ENCODE results near the gene SUFU.

Gene SUFU

DNA sequence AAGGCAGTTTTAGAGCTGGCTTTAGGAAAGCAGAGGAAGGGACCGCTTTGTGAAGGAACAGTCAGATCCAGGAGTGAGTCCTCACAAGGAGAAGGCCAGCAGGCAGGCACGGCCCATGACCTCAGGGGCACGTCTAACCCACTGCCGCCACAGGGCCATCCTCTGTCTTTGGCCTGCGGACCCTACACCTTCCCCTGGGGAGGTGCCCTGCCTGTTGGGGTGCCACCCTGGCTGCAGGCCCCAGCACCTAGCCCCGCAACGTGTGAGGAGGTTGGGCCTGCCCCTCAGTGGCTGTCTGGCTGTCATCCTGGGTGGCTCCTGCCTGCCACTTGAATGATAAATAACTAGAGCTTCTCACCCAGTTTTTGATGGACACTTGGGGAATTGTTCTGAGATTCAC is 109.5 kb downstream of the SUFU start:
- H3K27me3 Mint-ChIP-seq (ENCODE audit: low read depth) = no peaks in the 10 kb centered on the region

DNA sequence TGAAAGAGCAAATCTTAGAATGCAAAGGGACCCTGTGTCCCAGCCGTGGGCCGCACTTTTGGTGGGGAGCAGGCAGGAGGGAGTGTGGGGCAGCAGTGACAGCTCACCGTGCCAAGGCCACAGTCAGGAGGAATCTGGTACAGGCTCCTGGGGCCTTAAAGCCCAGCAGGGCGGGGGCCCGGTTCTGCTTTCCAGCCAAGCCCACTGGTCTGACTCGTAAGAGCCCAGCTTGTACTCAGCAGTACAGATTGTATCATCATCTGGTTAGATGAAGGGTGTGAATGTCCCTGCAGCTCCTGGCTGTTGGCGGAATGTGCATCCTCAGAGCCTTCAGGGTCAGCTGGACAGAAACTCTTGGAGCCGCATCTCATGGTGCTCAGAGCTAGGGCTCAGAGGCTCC is 110.0 kb downstream of the SUFU start:
- Mint-ChIP-seq H3K9me3 (no peaks in the 10 kb centered on the region), H3K27me3 (ENCODE audit: low read depth) (no peaks in the 10 kb centered on the region), H3K4me1 (ENCODE audit: low read depth) (peaks cover 4% of the 10 kb centered on the region), H3K36me3 (ENCODE audit: low read depth) (peaks cover 4% of the 10 kb centered on the region), H3K27ac (no peak overlapping the region), H3K4me3 (no peak overlapping the region)
- DNase-seq (ENCODE audit: low spot score) = no peak

More for the DNA sequence above, 109.5 kb downstream of the SUFU start:
- Mint-ChIP-seq H3K9me3 (no peaks in the 10 kb centered on the region), H3K4me1 (ENCODE audit: low read depth) (peaks cover 4% of the 10 kb centered on the region), H3K27ac (no peak overlapping the region), H3K36me3 (ENCODE audit: low read depth) (peaks cover 4% of the 10 kb centered on the region), H3K4me3 (no peak overlapping the region)
- no peak for DNase-seq (ENCODE audit: low spot score)

GRCh38 chr10:102614888-102615287 is 111.1 kb downstream of the SUFU start:
- no peak for DNase-seq (ENCODE audit: low spot score)
- Mint-ChIP-seq H3K4me1 (ENCODE audit: low read depth) (peaks cover 4% of the 10 kb centered on the region), H3K36me3 (ENCODE audit: low read depth) (peaks cover 4% of the 10 kb centered on the region), H3K4me3 (no peak overlapping the region), H3K27me3 (ENCODE audit: low read depth) (no peaks in the 10 kb centered on the region), H3K27ac (no peak overlapping the region), H3K9me3 (no peaks in the 10 kb centered on the region)

- peaks cover 4% of the 10 kb centered on the region for H3K4me1 Mint-ChIP-seq (ENCODE audit: low read depth)
- H3K36me3 Mint-ChIP-seq (ENCODE audit: low read depth) = peaks cover 4% of the 10 kb centered on the region
- no peak overlapping the region for H3K27ac Mint-ChIP-seq
- no peaks in the 10 kb centered on the region for H3K27me3 Mint-ChIP-seq (ENCODE audit: low read depth)
- no peak for DNase-seq (ENCODE audit: low spot score)
- no peaks in the 10 kb centered on the region for H3K9me3 Mint-ChIP-seq
- no peak overlapping the region for H3K4me3 Mint-ChIP-seq
These were observed 111.6 kb downstream of the SUFU start for GRCh38 chr10:102615361-102615760.

- Mint-ChIP-seq H3K4me1 (ENCODE audit: low read depth) (peaks cover 4% of the 10 kb centered on the region), H3K9me3 (no peaks in the 10 kb centered on the region), H3K27ac (no peak overlapping the region), H3K27me3 (ENCODE audit: low read depth) (no peaks in the 10 kb centered on the region), H3K4me3 (no peak overlapping the region), H3K36me3 (ENCODE audit: low read depth) (peaks cover 4% of the 10 kb centered on the region)
- DNase-seq (ENCODE audit: low spot score) = no peak
These were observed 112.4 kb downstream of the SUFU start for GRCh38 chr10:102616066-102616770.

DNA sequence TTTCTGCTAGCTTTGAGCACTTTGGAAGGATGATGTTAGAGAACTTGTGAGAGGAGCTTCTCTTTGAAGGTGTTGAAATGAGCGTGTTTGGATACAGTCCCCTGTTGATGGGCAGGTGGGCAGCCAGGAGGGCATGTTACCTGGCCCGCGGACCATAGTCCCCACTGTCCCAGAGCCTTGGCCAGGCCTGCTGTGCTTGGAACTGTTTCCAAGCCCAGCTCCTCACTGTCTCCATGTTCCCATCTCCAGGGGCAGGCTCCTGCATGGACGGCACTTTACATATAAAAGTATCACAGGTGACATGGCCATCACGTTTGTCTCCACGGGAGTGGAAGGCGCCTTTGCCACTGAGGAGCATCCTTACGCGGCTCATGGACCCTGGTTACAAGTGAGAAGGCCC is 113.3 kb downstream of the SUFU start:
- H3K27me3 Mint-ChIP-seq (ENCODE audit: low read depth) = no peaks in the 10 kb centered on the region

DNA sequence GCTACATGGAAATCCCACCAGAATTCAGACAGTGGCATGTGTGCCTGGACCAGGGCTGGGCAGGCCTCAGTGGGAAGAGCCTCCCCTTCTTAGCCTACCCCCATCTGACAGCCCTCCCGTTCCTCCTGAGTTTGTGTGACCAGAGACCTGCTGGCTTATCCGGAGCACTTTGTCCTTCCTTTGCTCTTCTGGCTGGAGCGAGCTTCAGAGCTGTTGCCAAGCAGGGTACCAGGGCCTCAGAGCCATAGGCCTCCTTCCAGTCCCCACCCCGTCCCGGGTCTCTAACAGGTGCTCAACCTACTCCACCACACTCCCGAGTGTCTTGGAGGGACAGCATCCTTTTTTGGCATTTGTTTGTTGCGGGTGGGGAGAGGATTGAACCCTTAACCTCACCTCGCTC is 114.0 kb downstream of the SUFU start:
- no peaks in the 10 kb centered on the region for H3K9me3 Mint-ChIP-seq
- H3K27ac Mint-ChIP-seq = no peak overlapping the region
- DNase-seq (ENCODE audit: low spot score) = no peak
- peaks cover 3% of the 10 kb centered on the region for H3K4me1 Mint-ChIP-seq (ENCODE audit: low read depth)
- no peak overlapping the region for H3K4me3 Mint-ChIP-seq
- peaks cover 4% of the 10 kb centered on the region for H3K36me3 Mint-ChIP-seq (ENCODE audit: low read depth)
- no peaks in the 10 kb centered on the region for H3K27me3 Mint-ChIP-seq (ENCODE audit: low read depth)

More for the DNA sequence above, 113.3 kb downstream of the SUFU start:
- Mint-ChIP-seq H3K36me3 (ENCODE audit: low read depth) (peaks cover 4% of the 10 kb centered on the region), H3K4me3 (no peak overlapping the region), H3K27ac (no peak overlapping the region), H3K9me3 (no peaks in the 10 kb centered on the region), H3K4me1 (ENCODE audit: low read depth) (peaks cover 4% of the 10 kb centered on the region)
- no peak for DNase-seq (ENCODE audit: low spot score)

DNA sequence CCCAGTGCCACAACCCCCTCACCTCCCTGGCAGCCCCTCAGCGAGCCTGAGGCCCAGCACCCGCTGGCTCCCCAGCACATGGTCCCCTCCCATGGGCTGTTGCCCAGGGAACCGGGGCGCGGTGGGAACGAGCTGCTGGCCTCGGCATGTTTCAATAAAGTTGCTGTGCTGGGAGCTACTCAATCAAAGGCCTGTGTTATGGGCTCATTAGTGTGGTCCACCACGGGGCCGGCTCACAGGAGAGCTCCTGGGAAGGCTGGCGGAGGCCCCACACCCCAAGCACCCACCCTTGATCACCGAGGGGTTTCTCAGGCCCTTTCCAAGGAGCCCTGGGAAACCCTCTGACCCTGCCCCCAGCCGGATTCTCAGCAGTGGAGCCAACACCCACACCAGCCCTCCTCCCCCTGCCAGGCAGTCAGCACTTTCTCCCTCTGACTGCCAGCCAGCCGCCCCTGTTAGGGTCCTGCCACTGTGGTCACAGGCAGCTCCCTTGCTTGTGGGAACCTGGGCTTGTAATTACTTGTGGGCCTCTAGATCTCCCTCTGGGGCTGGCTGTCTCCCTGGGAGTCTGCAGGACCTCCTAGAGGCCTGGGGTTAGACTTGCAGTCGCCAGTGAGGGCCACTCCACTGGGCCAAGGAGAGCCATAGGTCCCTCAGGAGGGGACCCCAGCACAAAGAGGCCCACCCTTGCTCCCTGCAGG is 115.7 kb downstream of the SUFU start:
- H3K36me3 Mint-ChIP-seq (ENCODE audit: low read depth) = peaks cover 4% of the 10 kb centered on the region
- H3K27me3 Mint-ChIP-seq (ENCODE audit: low read depth) = no peaks in the 10 kb centered on the region
- no peak for DNase-seq (ENCODE audit: low spot score)
- H3K4me3 Mint-ChIP-seq = no peak overlapping the region
- no peaks in the 10 kb centered on the region for H3K9me3 Mint-ChIP-seq
- H3K27ac Mint-ChIP-seq = no peak overlapping the region
- no peaks in the 10 kb centered on the region for H3K4me1 Mint-ChIP-seq (ENCODE audit: low read depth)

DNA sequence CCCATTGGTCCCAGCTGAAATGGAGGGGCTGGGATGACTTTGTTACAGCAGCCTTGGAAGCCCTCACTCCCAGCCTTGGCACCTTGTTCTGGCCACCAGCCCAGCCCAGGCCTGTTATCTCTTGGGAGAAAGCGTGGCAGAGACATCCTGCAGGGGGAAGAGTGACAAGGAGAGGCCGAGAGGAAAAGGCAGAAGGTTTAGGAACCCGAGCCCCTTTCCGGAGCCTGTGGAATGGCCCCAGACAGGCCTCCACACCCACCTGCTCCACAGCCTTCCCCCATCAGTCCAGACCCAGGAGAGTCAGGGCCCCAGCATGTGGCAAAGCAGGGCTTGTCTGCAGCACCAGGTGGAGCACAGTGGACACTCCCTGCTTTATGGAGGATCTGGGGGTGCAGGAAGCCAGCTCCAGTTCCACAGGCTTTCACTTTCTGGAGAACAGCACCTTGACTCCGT is 116.4 kb downstream of the SUFU start:
- H3K36me3 Mint-ChIP-seq (ENCODE audit: low read depth) = peaks cover 4% of the 10 kb centered on the region
- H3K4me3 Mint-ChIP-seq = no peak overlapping the region
- H3K9me3 Mint-ChIP-seq = no peaks in the 10 kb centered on the region
- DNase-seq (ENCODE audit: low spot score) = no peak
- no peaks in the 10 kb centered on the region for H3K27me3 Mint-ChIP-seq (ENCODE audit: low read depth)
- H3K4me1 Mint-ChIP-seq (ENCODE audit: low read depth) = no peaks in the 10 kb centered on the region
- H3K27ac Mint-ChIP-seq = no peak overlapping the region

DNA sequence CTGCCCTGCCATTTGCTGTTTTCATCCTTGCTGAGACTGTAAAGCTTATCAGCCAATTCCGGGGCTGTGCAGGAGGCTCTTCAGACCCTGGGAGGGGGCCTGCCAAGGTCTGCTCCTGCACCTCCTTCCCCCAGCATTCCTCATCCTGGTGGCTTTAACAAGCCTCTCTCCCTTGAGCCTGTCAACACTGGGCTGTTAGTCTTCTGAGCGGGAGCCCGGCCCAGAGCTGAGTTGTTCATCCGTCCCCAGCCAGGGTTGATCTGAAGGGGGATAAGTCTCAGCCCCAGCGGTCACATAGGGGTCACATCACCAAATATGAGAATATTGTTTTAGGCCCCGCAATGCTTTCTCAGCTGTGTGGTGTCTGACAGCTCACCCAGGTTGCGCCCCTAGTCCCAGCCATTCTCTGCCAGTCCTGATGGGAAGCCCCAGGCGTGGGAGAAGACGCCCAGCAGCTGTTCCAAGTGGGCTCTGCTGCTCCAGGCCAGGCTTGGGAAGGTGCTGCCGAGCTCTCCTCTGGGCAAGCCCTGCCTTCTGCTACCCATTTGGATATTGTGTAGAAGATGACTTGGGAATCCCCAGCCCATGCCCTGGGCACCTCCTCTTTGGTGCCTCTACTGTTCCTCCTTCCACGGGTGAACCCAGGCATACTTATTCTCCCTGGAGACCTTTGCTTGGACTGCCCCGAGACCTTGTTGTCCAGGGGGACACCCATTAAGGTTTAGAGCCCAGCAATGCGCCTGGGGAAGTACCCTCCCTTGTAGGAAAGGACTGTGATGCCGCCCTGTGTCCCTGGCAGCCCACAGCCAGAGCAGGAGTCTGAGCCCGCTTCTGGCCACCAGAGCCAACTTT is 117.0 kb downstream of the SUFU start:
- H3K9me3 Mint-ChIP-seq = no peaks in the 10 kb centered on the region
- DNase-seq (ENCODE audit: low spot score) = no peak
- H3K4me1 Mint-ChIP-seq (ENCODE audit: low read depth) = no peaks in the 10 kb centered on the region
- H3K36me3 Mint-ChIP-seq (ENCODE audit: low read depth) = peaks cover 4% of the 10 kb centered on the region
- no peak overlapping the region for H3K4me3 Mint-ChIP-seq
- no peak overlapping the region for H3K27ac Mint-ChIP-seq
- H3K27me3 Mint-ChIP-seq (ENCODE audit: low read depth) = no peaks in the 10 kb centered on the region

DNA sequence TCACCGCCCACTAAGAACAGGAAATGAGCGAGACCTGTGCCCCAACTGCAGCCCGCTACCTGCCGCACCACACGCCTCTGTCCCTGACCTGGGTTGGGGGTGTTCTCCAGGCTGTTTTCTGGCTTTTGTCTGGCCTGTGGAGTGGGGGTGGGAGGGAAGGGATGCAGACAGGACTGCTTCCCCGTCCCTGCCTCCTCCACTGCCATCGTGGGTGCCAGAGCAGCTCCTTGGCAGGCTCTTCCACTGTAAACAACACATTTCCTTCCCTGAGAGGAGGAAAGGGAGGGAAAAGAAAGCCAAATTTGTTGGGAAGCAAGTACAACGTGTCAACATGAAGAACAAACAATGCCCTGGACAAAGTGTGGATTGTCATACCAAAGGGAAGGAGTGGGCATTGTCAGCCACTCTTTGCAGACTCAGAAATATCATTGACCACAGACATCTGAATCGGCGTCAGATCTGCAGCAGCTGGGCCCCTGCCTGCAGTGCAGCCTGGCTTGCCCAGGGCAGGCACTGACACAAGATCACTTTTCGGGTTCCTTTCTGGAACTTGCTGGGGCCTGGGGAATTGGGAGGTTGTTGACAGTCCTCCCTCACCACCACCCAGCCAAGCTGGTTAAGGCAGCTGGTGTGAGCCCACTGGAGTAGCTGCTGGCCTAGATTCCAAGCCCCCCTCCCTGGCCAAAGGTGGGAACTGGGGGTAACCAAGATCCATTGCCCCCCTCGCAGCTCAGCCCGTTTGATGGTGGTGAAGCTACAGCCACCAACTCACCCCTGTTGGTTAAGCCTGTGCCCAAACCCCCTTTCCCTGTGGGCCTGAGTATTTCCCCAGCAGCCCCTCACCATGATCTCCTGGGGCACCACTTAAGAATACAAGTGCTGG is 117.9 kb downstream of the SUFU start:
- Mint-ChIP-seq H3K4me3 (no peak overlapping the region), H3K27ac (no peak overlapping the region), H3K4me1 (ENCODE audit: low read depth) (no peaks in the 10 kb centered on the region), H3K27me3 (ENCODE audit: low read depth) (no peaks in the 10 kb centered on the region), H3K9me3 (no peaks in the 10 kb centered on the region), H3K36me3 (ENCODE audit: low read depth) (peaks cover 4% of the 10 kb centered on the region)
- no peak for DNase-seq (ENCODE audit: low spot score)

DNA sequence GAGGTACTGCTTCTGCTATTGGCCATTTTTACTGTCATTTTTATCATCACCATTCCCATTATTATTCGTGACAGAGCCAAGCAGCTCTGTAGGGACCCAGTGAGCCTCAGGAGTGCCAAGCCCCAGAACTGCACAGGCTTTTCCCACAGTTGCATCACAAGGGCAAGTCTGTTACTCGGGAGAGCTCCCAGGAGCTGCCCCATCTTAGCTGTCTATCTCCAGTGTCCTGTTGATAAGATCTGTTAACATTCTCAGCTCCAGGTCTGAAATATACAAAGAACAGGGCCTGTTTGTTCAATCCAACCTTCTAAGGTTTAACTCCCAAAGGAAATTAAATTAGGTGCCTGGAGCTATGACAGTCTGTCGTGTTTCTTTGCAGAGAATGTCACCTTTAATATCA is 120.3 kb downstream of the SUFU start:
- H3K4me3 Mint-ChIP-seq = no peak overlapping the region
- DNase-seq (ENCODE audit: low spot score) = no peak
- no peak overlapping the region for H3K27ac Mint-ChIP-seq
- no peaks in the 10 kb centered on the region for H3K27me3 Mint-ChIP-seq (ENCODE audit: low read depth)
- H3K4me1 Mint-ChIP-seq (ENCODE audit: low read depth) = no peaks in the 10 kb centered on the region
- no peaks in the 10 kb centered on the region for H3K9me3 Mint-ChIP-seq
- no peaks in the 10 kb centered on the region for H3K36me3 Mint-ChIP-seq (ENCODE audit: low read depth)
